PFSK-1 (cell line): Measurements from ENCODE around the gene FAM229A.

Source experiments
- FOXP2 ChIP-seq: optimal IDR thresholded peaks from 2 replicates; pipeline ENCODE3; 2011; ENCODE audit warnings: borderline replicate concordance, control low read depth, inconsistent platforms; ENCODE audit not compliant: insufficient read depth; ENCODE audit errors: extremely low read length, extremely low read depth
- POLR2AphosphoS5 ChIP-seq: IDR thresholded peaks from 2 replicates; pipeline ENCODE4 v1.6.1; 2012; ENCODE audit warnings: low read depth, mild to moderate bottlenecking, control low read depth, low read length, moderate library complexity
- REST ChIP-seq, 2 experiments: IDR thresholded peaks; 2 replicates each; pipeline versions ENCODE4 v1.6.1 to v1.8.0; 2011 to 2012; ENCODE audit warnings: low read depth in 2 of 2, low read length in 2 of 2, control low read depth in 1 of 2, inconsistent platforms in 1 of 2, mild to moderate bottlenecking in 1 of 2, moderate library complexity in 1 of 2; ENCODE audit not compliant: insufficient read depth in 1 of 2
- SIN3A ChIP-seq: IDR thresholded peaks from 2 replicates; pipeline ENCODE4 v1.6.1; 2012; ENCODE audit warnings: mild to moderate bottlenecking, low read length, moderate library complexity, borderline replicate concordance; ENCODE audit not compliant: insufficient read depth
- TAF1 ChIP-seq: IDR thresholded peaks from 2 replicates; pipeline ENCODE4 v1.6.1; 2012; ENCODE audit warnings: low read length, control low read depth, borderline replicate concordance; ENCODE audit not compliant: insufficient read depth

- no peak for TF ChIP-seq REST (IDR thresholded peaks at IDR 0.05; ENCODE audit: insufficient read depth in 1 of 2, low read depth in 2 of 2, low read length in 2 of 2)
- no peak for TF ChIP-seq POLR2AphosphoS5
- TF ChIP-seq TAF1: no peak
- no peak for TF ChIP-seq SIN3A
- TF ChIP-seq FOXP2: no peak
These were observed 22.8 kb downstream of the FAM229A start for GRCh38 chr1:32339363-32339978.
